Posterior vena cava (tissue), 2 donors: ENCODE results near the gene PCSK2. TPM values are rescaled to one million over a fixed set of nuclear protein-coding genes. Genes with fewer than 3 reads are reported as not detected.

Source experiments
- DNase-seq: peaks from one replicate; pipeline ENCODE4 v3.0.0-alpha.2; 2020; ENCODE audit warnings: low spot score
- intact Hi-C, 2 donors: fragments of 100-400 bp; cut with DNase I; formaldehyde crosslinking; loops; one replicate each; pipeline versions ENCODE4 v1.14.1 to v1.14.2; 2022 to 2023
- total RNA-seq, 2 donors: library from RNA; stranded (reverse); fragmentation: NEBNext Ultra II Directional; extraction: Animal tissue kit (Norgen Biotek cat#: 25700); gene quantifications; one replicate each; pipeline ENCODE4 v1.2.1, GENCODE V29; 2021
- donor health status: DM: yes; HTN: yes; CAD: no.
- donor health status: DM: yes; HTN: yes; CAD: no.

Gene PCSK2
- total RNA-seq, 2 donors from 2014 or later = 0.24 to 0.32 TPM

GRCh38 chr20:17465236-17465635 is 238.4 kb downstream of the PCSK2 start:
- intact Hi-C loops = no loop called here
- no peak for DNase-seq

GRCh38 chr20:17466641-17467040 is 239.8 kb downstream of the PCSK2 start:
- intact Hi-C loops = no loop called here
- DNase-seq = no peak

GRCh38 chr20:17467120-17467655 is 240.3 kb downstream of the PCSK2 start:
- intact Hi-C loops = no loop called here
- no peak for DNase-seq

GRCh38 chr20:17468073-17468840 is 241.4 kb downstream of the PCSK2 start:
- DNase-seq = no peak
- intact Hi-C loops = no loop called here

GRCh38 chr20:17469246-17470030 is 242.6 kb downstream of the PCSK2 start:
- intact Hi-C loops = no loop called here
- no peak for DNase-seq

GRCh38 chr20:17470521-17470920 is 243.7 kb downstream of the PCSK2 start:
- DNase-seq = no peak
- intact Hi-C loops = no loop called here

GRCh38 chr20:17470973-17471372 is 244.1 kb downstream of the PCSK2 start:
- no peak for DNase-seq
- intact Hi-C loops = no loop called here

GRCh38 chr20:17471606-17472187 is 244.9 kb downstream of the PCSK2 start:
- intact Hi-C loops = no loop called here
- no peak for DNase-seq

- DNase-seq = no peak
- intact Hi-C loops = no loop called here
Measured at GRCh38 chr20:17473659-17474058, 246.8 kb downstream of the PCSK2 start.

GRCh38 chr20:17479063-17479657 is 252.3 kb downstream of the PCSK2 start:
- intact Hi-C loops = no loop called here
- no peak for DNase-seq

GRCh38 chr20:17480696-17481095 is 253.9 kb downstream of the PCSK2 start:
- DNase-seq = no peak
- intact Hi-C loops = no loop called here

GRCh38 chr20:17481661-17482060 is 254.8 kb downstream of the PCSK2 start:
- no peak for DNase-seq
- intact Hi-C loops = no loop called here

GRCh38 chr20:17482536-17482935 is 255.7 kb downstream of the PCSK2 start:
- intact Hi-C loops = no loop called here
- DNase-seq = no peak

GRCh38 chr20:17485017-17485416 is 258.2 kb downstream of the PCSK2 start:
- DNase-seq = no peak
- intact Hi-C loops = no loop called here

- DNase-seq = no peak
- intact Hi-C loops = no loop called here
Measured at GRCh38 chr20:17488916-17489600, 262.2 kb downstream of the PCSK2 start.

GRCh38 chr20:17490501-17490900 is 263.7 kb downstream of the PCSK2 start:
- no peak for DNase-seq
- intact Hi-C loops = no loop called here

GRCh38 chr20:17491041-17491440 is 264.2 kb downstream of the PCSK2 start:
- peak; percentile 17 for DNase-seq
- intact Hi-C loops = no loop called here

- peak; percentile 36 for DNase-seq
- intact Hi-C loops = no loop called here
Measured at GRCh38 chr20:17491488-17491887, 264.6 kb downstream of the PCSK2 start.

- intact Hi-C loops = no loop called here
- peak; percentile 28 for DNase-seq
Measured at GRCh38 chr20:17493173-17493572, 266.3 kb downstream of the PCSK2 start.
